Gastrocnemius medialis (tissue), 4 donors: ENCODE results near the gene NKX6-2. TPM values are rescaled to one million over a fixed set of nuclear protein-coding genes. Genes with fewer than 3 reads are reported as not detected.

Source experiments
- ATAC-seq, 2 donors: fragments of 150-250 bp; one replicate each; pipeline ENCODE4 v1.9.1; 2016
- DNase-seq, 2 donors: peaks; one replicate each; pipeline ENCODE4 v3.0.0-alpha.2; 2019
- H3K27ac ChIP-seq, 4 donors: fragments of 200-600 bp; sonication (generic); 1 replicate in 1 of 4; 2 replicates in 3 of 4; pipeline ENCODE4 v1.5.1; 2016 to 2018; ENCODE audit warnings: mild to moderate bottlenecking in 2 of 4, moderate library complexity in 1 of 4
- H3K27me3 ChIP-seq, 3 donors: fragments of 200-600 bp; sonication (generic) in 2 of 3; 1 replicate in 1 of 3; 2 replicates in 2 of 3; pipeline versions ENCODE4 v1.5.1 to v1.6.0; 2016 to 2019; ENCODE audit warnings: mild to moderate bottlenecking in 1 of 3, moderate library complexity in 1 of 3
- H3K36me3 ChIP-seq, 2 donors: fragments of 200-600 bp; sonication (generic) in 1 of 2; one replicate each; pipeline ENCODE4 v1.5.1; 2017 to 2018
- H3K4me1 ChIP-seq, 2 donors: fragments of 200-600 bp; sonication (generic) in 1 of 2; one replicate each; pipeline ENCODE4 v1.5.1; 2016 to 2017; ENCODE audit warnings: mild to moderate bottlenecking in 2 of 2
- H3K4me3 ChIP-seq, 4 donors: fragments of 200-600 bp; sonication (generic) in 3 of 4; 1 replicate in 1 of 4; 2 replicates in 3 of 4; pipeline ENCODE4 v1.5.1; 2016 to 2019; ENCODE audit warnings: mild to moderate bottlenecking in 2 of 4
- H3K9me3 ChIP-seq, 3 donors: fragments of 200-600 bp; sonication (generic) in 2 of 3; 1 replicate in 1 of 3; 2 replicates in 2 of 3; pipeline ENCODE4 v1.5.1; 2016 to 2019
- CTCF ChIP-seq, 5 experiments: fragments of 450-650 bp in 3 of 5; fragments of 200-600 bp in 2 of 5; sonication (generic) in 2 of 5; IDR thresholded peaks in 4 of 5; conservative IDR thresholded peaks in 1 of 5; 1 replicate in 4 of 5; 2 replicates in 1 of 5; pipeline ENCODE4 v1.5.1; 2016 to 2019; ENCODE audit warnings: antibody characterized with exemption in 5 of 5, mild to moderate bottlenecking in 3 of 5, moderate library complexity in 3 of 5
- POLR2A ChIP-seq, 2 donors: fragments of 450-650 bp; IDR thresholded peaks; one replicate each; pipeline ENCODE4 v1.6.1; 2017; ENCODE audit warnings: antibody characterized with exemption in 2 of 2, mild to moderate bottlenecking in 2 of 2, moderate library complexity in 2 of 2
- in situ Hi-C, 4 donors: fragments of 200-750 bp; cut with MboI; loops; one replicate each; pipeline versions ENCODE4 v1.15.0 to v1.8.0; 2017; ENCODE audit warnings: low sequenced_read_pairs in 4 of 4
- intact Hi-C: fragments of 100-400 bp; cut with DNase I; formaldehyde crosslinking; loops from one replicate; pipeline ENCODE4 v1.15.1; 2023; ENCODE audit warnings: low total_unique reads
- total RNA-seq, 4 donors: library from RNA; depleted of rRNA; stranded (reverse); fragments of >200 nt; gene quantifications; one replicate each; pipeline versions ENCODE4 v1.1.0 to v1.2.3, GENCODE V29; 2016

The NKX6-2 gene
- total RNA-seq, 4 donors from 2014 or later: 0.09 TPM; not detected in 3

- no peak overlapping the region for H3K27ac ChIP-seq
- peaks cover 39 to 73% (median 51%) of the 10 kb centered on the region in 3 donors for H3K27me3 ChIP-seq
- H3K4me3 ChIP-seq: peak overlapping the region in 1 of 4 donors; percentile 6
- DNase-seq (no peak), ATAC-seq (no peak)
- peaks cover 0 to 4% of the 10 kb centered on the region in 2 donors for H3K36me3 ChIP-seq
- in situ Hi-C loops: no loop called here
- intact Hi-C loops: loop anchor here (5.0 kb wide), 1 partner anchor 135 kb away; no protein-coding TSS in a partner anchor
- no peaks in the 10 kb centered on the region for H3K9me3 ChIP-seq
- H3K4me1 ChIP-seq: peaks cover 0 to 5% of the 10 kb centered on the region in 2 donors
- TF ChIP-seq POLR2A (IDR thresholded peaks at IDR 0.05): no peak
- no peak for TF ChIP-seq CTCF (IDR thresholded peaks at IDR 0.05 in 4 of 5, conservative IDR thresholded peaks at IDR 0.05 in 1 of 5)
Measured at GRCh38 chr10:132786884-132787494, 1.0 kb upstream of the NKX6-2 start.

- H3K4me1 ChIP-seq: peaks cover 0 to 5% of the 10 kb centered on the region in 2 donors
- DNase-seq (no peak), ATAC-seq (no peak)
- no peaks in the 10 kb centered on the region for H3K9me3 ChIP-seq
- in situ Hi-C loops: no loop called here
- intact Hi-C loops: loop anchor here (5.0 kb wide), 1 partner anchor 134 kb away; no protein-coding TSS in a partner anchor
- peaks cover 39 to 73% (median 51%) of the 10 kb centered on the region in 3 donors for H3K27me3 ChIP-seq
- H3K36me3 ChIP-seq: peaks cover 0 to 9% of the 10 kb centered on the region in 2 donors
- no peak overlapping the region for H3K4me3 ChIP-seq
- TF ChIP-seq CTCF (IDR thresholded peaks at IDR 0.05 in 4 of 5, conservative IDR thresholded peaks at IDR 0.05 in 1 of 5) (no peak), POLR2A (IDR thresholded peaks at IDR 0.05) (no peak)
- H3K27ac ChIP-seq: no peak overlapping the region
Measured at GRCh38 chr10:132786476-132786883, 533 bp upstream of the NKX6-2 start.

- no peak overlapping the region for H3K27ac ChIP-seq
- H3K4me3 ChIP-seq: no peak overlapping the region
- intact Hi-C loops: loop anchor here (5.0 kb wide), 1 partner anchor 133 kb away; no protein-coding TSS in a partner anchor
- DNase-seq: no peak
- no peak for ATAC-seq
- peaks cover 0 to 5% of the 10 kb centered on the region in 2 donors for H3K4me1 ChIP-seq
- H3K9me3 ChIP-seq: no peaks in the 10 kb centered on the region
- TF ChIP-seq POLR2A (IDR thresholded peaks at IDR 0.05): no peak
- no peak for TF ChIP-seq CTCF (IDR thresholded peaks at IDR 0.05 in 4 of 5, conservative IDR thresholded peaks at IDR 0.05 in 1 of 5)
- peaks cover 39 to 66% (median 45%) of the 10 kb centered on the region in 3 donors for H3K27me3 ChIP-seq
- peaks cover 0 to 15% of the 10 kb centered on the region in 2 donors for H3K36me3 ChIP-seq
- in situ Hi-C loops: no loop called here
Measured at GRCh38 chr10:132784866-132785722, 853 bp downstream of the NKX6-2 start.

GRCh38 chr10:132783940-132784865 is 1.7 kb downstream of the NKX6-2 start:
- H3K4me1 ChIP-seq: peaks cover 0 to 5% of the 10 kb centered on the region in 2 donors
- intact Hi-C loops: no loop called here

More at GRCh38 chr10:132783940-132784865, 1.7 kb downstream of the NKX6-2 start:
- in situ Hi-C loops: no loop called here
- Histone ChIP-seq H3K9me3 (no peaks in the 10 kb centered on the region), H3K36me3 (peaks cover 0 to 20% of the 10 kb centered on the region in 2 donors), H3K4me3 (no peak overlapping the region), H3K27me3 (peaks cover 36 to 57% (median 38%) of the 10 kb centered on the region in 3 donors), H3K27ac (no peak overlapping the region)
- TF ChIP-seq POLR2A (IDR thresholded peaks at IDR 0.05) (no peak), CTCF (IDR thresholded peaks at IDR 0.05 in 4 of 5, conservative IDR thresholded peaks at IDR 0.05 in 1 of 5) (no peak)
- ATAC-seq (no peak), DNase-seq (no peak)
